Measurements from ENCODE around the gene KPNB1.

The KPNB1 gene

GRCh38 chr17:47644324-47644723 lies 5.4 kb upstream of the KPNB1 start:
- POLR2A ChIA-PET = interaction anchor here (0.6 to 0.7 kb wide), 3 partner anchors 87 to 841 kb away, joined by 3 to 8 read pairs (median 4); no protein-coding TSS in a partner anchor
- no peak overlapping the region for H3K4me3 ChIP-seq (ENCODE audit: low read depth, low read length)

GRCh38 chr17:47649972-47650524 lies 329 bp downstream of the KPNB1 start:
- H3K36me3 ChIP-seq (ENCODE audit: control insufficient read depth in 2 of 2, insufficient read depth in 1 of 2, low read length in 2 of 2) = peaks cover 41 to 44% of the 10 kb centered on the region in 2 experiments
- CTCF ChIA-PET = interaction anchor here (0.9 to 2.7 kb wide), 6 partner anchors 8 to 48 kb away, joined by 3 to 8 read pairs (median 4); no protein-coding TSS in a partner anchor
- TF ChIP-seq SP3 (tag by site-specific recombination; IDR thresholded peaks at IDR 0.05) (0 out of 2 replicates have a peak, but pooled peaks have one; percentile 42), ZNF132 (tag by site-specific recombination; IDR thresholded peaks at IDR 0.05; ENCODE audit: borderline replicate concordance) (no peak), ZFP37 (tag by site-specific recombination; IDR thresholded peaks at IDR 0.05) (no peak), ZNF658 (tag by site-specific recombination; IDR thresholded peaks at IDR 0.05) (no peak), ZNF488 (tag by site-specific recombination; IDR thresholded peaks at IDR 0.05) (no peak), HIC1 (tag by site-specific recombination; IDR thresholded peaks at IDR 0.05) (no peak), ZNF350 (tag by site-specific recombination; IDR thresholded peaks at IDR 0.05) (no peak), ZNF239 (tag by site-specific recombination; IDR thresholded peaks at IDR 0.05) (no peak), ZNF398 (tag by site-specific recombination; IDR thresholded peaks at IDR 0.05) (no peak), ZNF660 (tag by site-specific recombination; IDR thresholded peaks at IDR 0.05) (0 out of 2 replicates have a peak, but pooled peaks have one; percentile 94), ZNF610 (tag by site-specific recombination; IDR thresholded peaks at IDR 0.05; ENCODE audit: borderline replicate concordance) (no peak), ZNF692 (tag by site-specific recombination; IDR thresholded peaks at IDR 0.05) (no peak), ZEB2 (tag by site-specific recombination; IDR thresholded peaks at IDR 0.05) (no peak)

More at GRCh38 chr17:47644324-47644723, 5.4 kb upstream of the KPNB1 start:
- Histone ChIP-seq H3K27ac (ENCODE audit: extremely low read depth, low read depth, low read length) (no peak overlapping the region), H3K36me3 (ENCODE audit: control insufficient read depth in 2 of 2, insufficient read depth in 1 of 2, low read length in 2 of 2) (no peaks in the 10 kb centered on the region; a peak in 1 of 3 replicates), H3K4me1 (ENCODE audit: control insufficient read depth, insufficient read depth, low read length) (peaks cover 4% of the 10 kb centered on the region; the same call in 1 of the 2 replicates), H3K9me3 (ENCODE audit: control insufficient read depth, insufficient read depth, low read depth, low read length) (no peaks in the 10 kb centered on the region)
- CTCF ChIA-PET = interaction anchor here (0.6 to 0.8 kb wide), 3 partner anchors 19 to 415 kb away, joined by 3 to 6 read pairs (median 4); no protein-coding TSS in a partner anchor
- TF ChIP-seq CTCF (tag by site-specific recombination; IDR thresholded peaks at IDR 0.05) (no peak), ZSCAN5A (tag by site-specific recombination; IDR thresholded peaks at IDR 0.05) (no peak), ZFP3 (tag by site-specific recombination; IDR thresholded peaks at IDR 0.05; ENCODE audit: low read depth) (no peak), ZNF830 (tag by site-specific recombination; IDR thresholded peaks at IDR 0.05; ENCODE audit: low read depth) (no peak)

More at GRCh38 chr17:47649972-47650524, 329 bp downstream of the KPNB1 start:
- Histone ChIP-seq H3K4me3 (ENCODE audit: low read depth, low read length) (peak overlapping the region; percentile 70), H3K9me3 (ENCODE audit: control insufficient read depth, insufficient read depth, low read depth, low read length) (no peaks in the 10 kb centered on the region), H3K4me1 (ENCODE audit: control insufficient read depth, insufficient read depth, low read length) (peaks cover 12% of the 10 kb centered on the region), H3K27ac (ENCODE audit: extremely low read depth, low read depth, low read length) (peak overlapping the region; percentile 95)
- POLR2A ChIA-PET = interaction anchor here (0.5 to 3.6 kb wide), 42 partner anchors 8 to 461 kb away, joined by 3 to 48 read pairs (median 6); partner anchors contain the start of genes CDC27, CDK5RAP3, EFCAB13 and PNPO
